ENCODE measurements around the gene MC3R. TPM values are rescaled to one million over a fixed set of nuclear protein-coding genes. Genes with fewer than 3 reads are reported as not detected.

The MC3R gene
- total and polyA plus RNA-seq, 2 of the 8 experiments (the other 6 are each of a cell fraction or from before 2014, with no cell fraction given), result not detected

GRCh38 chr20:56273491-56273890, 25.0 kb downstream of the MC3R start:
- ChIA-PET CTCF (ENCODE audit: partially characterized antibody) (interaction anchor here (1.0 kb wide), 1 partner anchor 71 kb away, joined by 3 read pairs; no protein-coding TSS in a partner anchor), POLR2A (ENCODE audit: partially characterized antibody) (no interaction called here)
- no peaks in the 10 kb centered on the region for H3K4me1 ChIP-seq (replicated peaks in 1 of 4; ENCODE audit: control insufficient read depth in 3 of 4, insufficient read depth in 4 of 4, low read length in 3 of 4)
- H3K9ac ChIP-seq (replicated peaks in 1 of 4; ENCODE audit: extremely low read depth in 1 of 4, low read depth in 3 of 4, low read length in 3 of 4), result no peak overlapping the region
- no peak overlapping the region for H2AFZ ChIP-seq (ENCODE audit: low read length)
- H4K8ac ChIP-seq (ENCODE audit: extremely low read depth, insufficient read depth, low read length), result no peak overlapping the region
- H2AK5ac ChIP-seq (ENCODE audit: low read depth, low read length), result no peak overlapping the region
- no peak for FAIRE-seq
- H3K4ac ChIP-seq (replicated peaks; ENCODE audit: insufficient read length, low read depth, low read length), result no peak overlapping the region
- H3K79me2 ChIP-seq (ENCODE audit: control insufficient read depth in 1 of 2, insufficient read depth in 2 of 2, low read length in 2 of 2), result no peaks in the 10 kb centered on the region
- no peak overlapping the region for H2BK20ac ChIP-seq (ENCODE audit: low read length)
- H2BK15ac ChIP-seq (ENCODE audit: low read length), result no peak overlapping the region
- H3K36me3 ChIP-seq (ENCODE audit: control insufficient read depth in 2 of 4, insufficient read depth in 4 of 4, low read length in 3 of 4), result no peaks in the 10 kb centered on the region
- no peak overlapping the region for H4K91ac ChIP-seq (replicated peaks; ENCODE audit: insufficient read length, low read length)
- DNase-seq (ENCODE audit: low read depth in 1 of 2, low spot score in 2 of 2), result no peak
- no peak overlapping the region for H3K56ac ChIP-seq (replicated peaks; ENCODE audit: insufficient read length, low read depth, low read length)
- H4K20me1 ChIP-seq (replicated peaks in 1 of 2; ENCODE audit: control insufficient read depth in 1 of 2, insufficient read depth in 2 of 2, low read length in 2 of 2), result no peaks in the 10 kb centered on the region
- no peak overlapping the region for H2BK12ac ChIP-seq (ENCODE audit: low read depth, low read length)
- no peaks in the 10 kb centered on the region for H3K27me3 ChIP-seq (replicated peaks in 1 of 4; ENCODE audit: control insufficient read depth in 3 of 4, extremely low read depth in 1 of 4, insufficient read depth in 3 of 4, low read length in 3 of 4)
- no peaks in the 10 kb centered on the region for H3K79me1 ChIP-seq (ENCODE audit: low read depth, low read length)
- peaks cover 73 to 87% of the 10 kb centered on the region in 2 experiments for H3K9me3 ChIP-seq (ENCODE audit: insufficient read depth in 2 of 2, low read depth in 1 of 2, low read length in 1 of 2)
- H3K23me2 ChIP-seq (ENCODE audit: low read depth, low read length), result no peaks in the 10 kb centered on the region
- no peak overlapping the region for H3K23ac ChIP-seq (ENCODE audit: insufficient read length)
- WGBS, 2 experiments (ENCODE audit: extremely low coverage in 1 of 2, insufficient coverage in 1 of 2, insufficient read length in 1 of 2, insufficient replicate concordance in 2 of 2, low coverage in 1 of 2, low lambda C conversion rate in 2 of 2, missing lambda C conversion rate in 1 of 2), result 85% methylated on average over 2 of the region's 2 CpGs; no CpG with 5 or more reads in 1 of the 2 experiments
- H2BK5ac ChIP-seq (ENCODE audit: low read depth, low read length), result no peak overlapping the region
- H3K18ac ChIP-seq (ENCODE audit: extremely low read depth, low read length), result no peak overlapping the region
- H3K27ac ChIP-seq (ENCODE audit: low read depth, low read length), result no peak overlapping the region
- no peak overlapping the region for H4K5ac ChIP-seq (ENCODE audit: insufficient read length, low read depth, low read length)
- H2BK120ac ChIP-seq (replicated peaks; ENCODE audit: low read depth, low read length), result no peak overlapping the region
- no peak overlapping the region for H3K4me2 ChIP-seq (ENCODE audit: insufficient read depth in 1 of 2, low read depth in 2 of 2, low read length in 2 of 2)
- H3K4me3 ChIP-seq (ENCODE audit: extremely low read depth in 1 of 4, insufficient read depth in 2 of 4, low read depth in 3 of 4, low read length in 4 of 4), result no peak overlapping the region
- TF ChIP-seq CEBPB (IDR thresholded peaks at IDR 0.05; ENCODE audit: low read depth, low read length) (no peak), CBX8 (IDR thresholded peaks at IDR 0.05; ENCODE audit: borderline replicate concordance, low read depth, low read length) (no peak), NRF1 (IDR thresholded peaks at IDR 0.05; ENCODE audit: low read depth, low read length) (no peak), SP4 (IDR thresholded peaks at IDR 0.05; ENCODE audit: low read length) (no peak)
- no peak overlapping the region for H3K14ac ChIP-seq (ENCODE audit: insufficient read length)
